Stimulated activated CD4-positive, alpha-beta T cell treated with anti-CD3 and anti-CD28 coated beads, Interleukin-12 subunit alpha, Interleukin-12 subunit beta, amount 100 ng/mL, for 4 hours (primary cell): ENCODE measurements around the gene PCDH9.

Source experiments
- DNase-seq: peaks from one replicate; pipeline ENCODE4 v3.0.0-alpha.2; 2020

Gene PCDH9

GRCh38 chr13:66875264-66875663 lies 354.9 kb downstream of the PCDH9 start:
- no peak for DNase-seq

GRCh38 chr13:66864627-66865026 lies 365.5 kb downstream of the PCDH9 start:
- no peak for DNase-seq

GRCh38 chr13:66860878-66861417 lies 369.2 kb downstream of the PCDH9 start:
- DNase-seq = no peak

GRCh38 chr13:66859934-66860877 lies 369.9 kb downstream of the PCDH9 start:
- no peak for DNase-seq

GRCh38 chr13:66859078-66859477 lies 371.1 kb downstream of the PCDH9 start:
- no peak for DNase-seq

- no peak for DNase-seq
Observed at GRCh38 chr13:66858163-66858562, 372.0 kb downstream of the PCDH9 start.

- DNase-seq = no peak
Observed at GRCh38 chr13:66855131-66855530, 375.0 kb downstream of the PCDH9 start.

GRCh38 chr13:66853564-66853963 lies 376.6 kb downstream of the PCDH9 start:
- no peak for DNase-seq

- no peak for DNase-seq
Observed at GRCh38 chr13:66849706-66850105, 380.4 kb downstream of the PCDH9 start.

- no peak for DNase-seq
Observed at GRCh38 chr13:66847541-66847940, 382.6 kb downstream of the PCDH9 start.

- no peak for DNase-seq
Observed at GRCh38 chr13:66845393-66845792, 384.7 kb downstream of the PCDH9 start.

GRCh38 chr13:66844933-66845332 lies 385.2 kb downstream of the PCDH9 start:
- DNase-seq = no peak

GRCh38 chr13:66842766-66843165 lies 387.4 kb downstream of the PCDH9 start:
- no peak for DNase-seq

- no peak for DNase-seq
Observed at GRCh38 chr13:66840621-66841020, 389.5 kb downstream of the PCDH9 start.

- DNase-seq = no peak
Observed at GRCh38 chr13:66837246-66837645, 392.9 kb downstream of the PCDH9 start.

- no peak for DNase-seq
Observed at GRCh38 chr13:66835040-66835628, 395.0 kb downstream of the PCDH9 start.

GRCh38 chr13:66830940-66831716 lies 399.0 kb downstream of the PCDH9 start:
- no peak for DNase-seq

- no peak for DNase-seq
Observed at GRCh38 chr13:66829803-66830202, 400.3 kb downstream of the PCDH9 start.

- DNase-seq = no peak
Observed at GRCh38 chr13:66826398-66826797, 403.7 kb downstream of the PCDH9 start.

GRCh38 chr13:66821551-66821950 lies 408.6 kb downstream of the PCDH9 start:
- no peak for DNase-seq

GRCh38 chr13:66811455-66811854 lies 418.7 kb downstream of the PCDH9 start:
- DNase-seq = no peak

GRCh38 chr13:66809485-66809884 lies 420.7 kb downstream of the PCDH9 start:
- no peak for DNase-seq

GRCh38 chr13:66807251-66807650 lies 422.9 kb downstream of the PCDH9 start:
- DNase-seq = no peak
